D721Med (cell line): Measurements from ENCODE around the gene PHF10.

Experiments
- DNase-seq: peaks from one replicate; pipeline ENCODE4 v3.0.0; 2011; ENCODE audit warnings: low spot score; ENCODE audit not compliant: insufficient read length
- FAIRE-seq: peaks from 2 replicates; lab custom pipeline; 2011; peaks lifted over from hg19 to GRCh38; lab: Jason Lieb, UNC
- TF ChIP-seq, protein P1 (sequence below): IDR thresholded peaks from 2 replicates; pipeline ENCODE4 v1.5.1; 2012; ENCODE audit warnings: mild to moderate bottlenecking, control low read depth; ENCODE audit not compliant: insufficient read depth; ENCODE audit errors: missing control alignments

Gene PHF10

DNA sequence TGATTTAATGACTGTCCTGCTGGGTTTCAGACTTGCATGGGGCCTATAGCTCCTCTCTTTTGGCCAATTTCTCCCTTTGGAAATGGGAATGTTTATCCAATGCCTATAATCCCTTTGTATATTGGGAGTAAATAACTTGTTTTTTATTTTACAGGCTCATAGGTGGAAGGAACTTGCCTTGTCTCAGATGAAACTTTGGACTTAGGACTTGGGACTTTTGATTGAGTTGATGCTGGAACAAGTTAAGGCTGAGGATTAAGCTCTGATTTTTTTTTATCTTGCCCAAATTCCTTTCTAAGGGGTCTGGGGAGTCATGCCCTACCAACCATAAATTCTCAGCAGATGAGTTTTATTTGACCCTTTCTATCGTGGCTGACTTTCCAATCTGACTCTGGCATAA is 46.0 kb downstream of the PHF10 start:
- no peak for FAIRE-seq
- no peak for DNase-seq
- TF ChIP-seq, protein P1, sequence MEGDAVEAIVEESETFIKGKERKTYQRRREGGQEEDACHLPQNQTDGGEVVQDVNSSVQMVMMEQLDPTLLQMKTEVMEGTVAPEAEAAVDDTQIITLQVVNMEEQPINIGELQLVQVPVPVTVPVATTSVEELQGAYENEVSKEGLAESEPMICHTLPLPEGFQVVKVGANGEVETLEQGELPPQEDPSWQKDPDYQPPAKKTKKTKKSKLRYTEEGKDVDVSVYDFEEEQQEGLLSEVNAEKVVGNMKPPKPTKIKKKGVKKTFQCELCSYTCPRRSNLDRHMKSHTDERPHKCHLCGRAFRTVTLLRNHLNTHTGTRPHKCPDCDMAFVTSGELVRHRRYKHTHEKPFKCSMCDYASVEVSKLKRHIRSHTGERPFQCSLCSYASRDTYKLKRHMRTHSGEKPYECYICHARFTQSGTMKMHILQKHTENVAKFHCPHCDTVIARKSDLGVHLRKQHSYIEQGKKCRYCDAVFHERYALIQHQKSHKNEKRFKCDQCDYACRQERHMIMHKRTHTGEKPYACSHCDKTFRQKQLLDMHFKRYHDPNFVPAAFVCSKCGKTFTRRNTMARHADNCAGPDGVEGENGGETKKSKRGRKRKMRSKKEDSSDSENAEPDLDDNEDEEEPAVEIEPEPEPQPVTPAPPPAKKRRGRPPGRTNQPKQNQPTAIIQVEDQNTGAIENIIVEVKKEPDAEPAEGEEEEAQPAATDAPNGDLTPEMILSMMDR = no peak

DNA sequence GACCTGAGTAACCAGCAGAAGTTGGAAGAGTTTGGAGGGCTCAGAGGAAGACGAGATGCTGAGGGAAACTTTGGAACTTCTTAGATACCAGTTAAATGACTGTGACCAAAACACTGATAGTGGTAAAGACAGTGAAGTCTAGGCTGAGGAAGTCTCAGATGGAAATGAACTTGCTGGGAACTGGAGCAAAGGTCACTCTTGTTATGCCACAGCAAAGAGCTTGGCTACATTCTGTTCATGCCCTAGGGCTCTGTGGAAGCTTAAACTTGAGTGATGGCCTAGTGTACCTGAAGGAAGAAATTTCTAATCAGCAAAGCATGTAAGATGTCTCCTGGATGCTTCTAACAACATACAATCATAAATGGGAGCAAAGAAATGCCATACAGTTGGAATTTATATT is 47.2 kb downstream of the PHF10 start:
- TF ChIP-seq, protein P1 = no peak
- FAIRE-seq = no peak
- no peak for DNase-seq

DNA sequence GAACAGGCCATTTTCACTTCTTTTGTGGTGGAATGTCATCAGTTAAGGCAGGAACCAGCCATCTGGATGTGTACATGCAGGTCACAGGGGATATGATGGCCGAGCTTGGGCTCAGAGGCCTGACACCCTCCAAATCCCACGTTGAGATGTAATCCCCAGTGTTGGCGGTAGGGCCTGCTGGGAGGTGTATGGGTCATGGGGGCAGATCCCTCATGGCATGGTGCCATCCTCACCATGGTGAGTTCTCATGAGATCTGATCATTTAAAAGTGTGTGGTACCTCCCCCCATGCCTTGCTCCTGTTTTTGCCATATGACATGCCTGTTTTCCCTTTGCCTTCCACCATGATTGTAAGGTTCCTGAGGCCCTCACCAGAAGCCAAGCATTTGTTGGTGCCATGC is 49.3 kb downstream of the PHF10 start:
- FAIRE-seq (no peak), DNase-seq (no peak)
- TF ChIP-seq, protein P1 = no peak

DNA sequence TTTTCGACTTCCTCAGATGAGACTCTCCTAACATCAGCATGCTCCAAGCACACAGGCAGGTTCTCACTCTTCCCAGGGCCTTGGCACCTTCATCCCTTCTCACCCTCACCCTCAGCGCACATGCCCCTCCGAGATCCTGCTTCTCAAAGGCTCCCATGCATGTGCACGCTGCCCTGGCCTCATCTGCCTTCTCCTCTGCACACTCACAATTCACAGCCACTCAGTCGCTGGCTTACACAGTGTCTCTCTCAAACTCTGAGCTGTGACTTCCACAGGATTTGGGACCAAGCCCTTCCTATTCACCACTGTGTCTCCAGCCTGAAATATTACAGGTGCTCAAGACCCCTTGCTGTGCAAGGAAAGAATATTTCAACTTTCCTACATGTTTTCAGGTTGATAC is 52.7 kb downstream of the PHF10 start:
- no peak for DNase-seq
- TF ChIP-seq, protein P1 = no peak
- no peak for FAIRE-seq

DNA sequence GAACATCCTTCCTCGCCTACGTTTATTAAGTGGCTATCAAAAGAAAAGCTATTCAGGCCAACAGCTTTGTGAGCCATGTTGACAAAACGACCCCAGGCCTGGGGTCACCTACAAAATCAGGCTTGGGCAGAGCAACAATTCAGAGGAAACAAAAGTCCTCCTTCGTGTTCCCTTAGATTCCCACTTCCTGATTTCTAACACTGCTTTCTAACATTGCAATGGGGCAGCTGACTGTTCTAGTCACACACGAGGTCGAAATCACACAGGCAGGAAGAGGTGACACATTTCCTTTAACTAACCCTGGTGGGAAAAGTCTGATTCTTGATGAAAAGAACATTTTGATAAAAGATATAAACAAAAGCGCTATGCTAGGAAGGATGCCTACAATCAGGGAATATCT is 54.4 kb downstream of the PHF10 start:
- TF ChIP-seq, protein P1 = no peak
- no peak for FAIRE-seq
- no peak for DNase-seq

DNA sequence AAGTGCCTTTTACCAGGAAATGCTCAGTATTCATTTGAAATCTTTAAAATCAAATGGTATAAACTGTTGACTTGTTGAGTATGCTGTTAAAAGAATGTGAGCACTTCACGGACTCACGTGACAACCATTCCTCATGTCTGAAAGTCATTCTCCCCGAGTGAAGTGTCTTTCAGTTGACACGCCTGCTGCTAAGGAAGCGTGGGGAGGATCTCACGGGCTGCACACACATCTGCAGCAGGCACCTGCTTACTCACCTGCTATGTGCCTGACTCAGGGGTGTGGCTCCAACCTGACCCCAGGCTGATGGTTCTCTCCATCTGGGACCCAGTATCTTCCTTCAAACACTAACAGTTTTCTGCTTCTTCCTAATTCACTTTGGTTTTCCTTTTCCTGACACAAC is 55.2 kb downstream of the PHF10 start:
- TF ChIP-seq, protein P1 = no peak
- FAIRE-seq (no peak), DNase-seq (no peak)

DNA sequence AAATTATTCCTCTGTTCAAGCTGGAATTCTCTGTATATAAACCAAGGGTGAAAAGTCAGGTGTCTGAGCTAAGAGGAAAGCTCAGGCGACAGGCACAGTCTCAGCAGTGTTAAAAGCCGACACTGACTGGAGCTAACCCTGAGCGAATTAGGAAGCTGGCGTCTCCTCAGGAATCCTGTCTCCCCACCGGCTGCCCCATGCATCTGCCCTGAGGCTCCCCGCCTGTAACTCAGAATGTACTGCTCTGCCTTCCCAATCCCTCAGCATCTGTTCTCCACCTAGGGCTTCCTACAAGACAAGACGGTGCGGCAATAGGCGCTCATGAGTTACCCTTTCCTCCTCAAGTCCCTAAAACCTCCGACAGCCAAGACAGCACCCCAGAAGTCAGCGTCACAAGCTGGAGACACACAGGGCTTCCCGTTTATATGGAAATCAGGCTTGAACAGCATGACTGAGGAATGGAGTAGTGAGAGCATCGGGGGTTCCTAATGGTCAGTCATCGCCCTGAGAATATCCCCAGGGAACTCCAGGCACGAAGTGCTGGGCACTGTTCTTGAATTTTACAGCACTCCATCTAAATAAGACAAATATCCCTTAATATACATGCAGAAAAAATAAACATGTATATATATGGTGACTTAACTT is 56.0 kb downstream of the PHF10 start:
- TF ChIP-seq, protein P1 = no peak
- no peak for DNase-seq
- FAIRE-seq = no peak
